ENCODE data around the gene CCDC33.

- TF ChIP-seq, protein P1, sequence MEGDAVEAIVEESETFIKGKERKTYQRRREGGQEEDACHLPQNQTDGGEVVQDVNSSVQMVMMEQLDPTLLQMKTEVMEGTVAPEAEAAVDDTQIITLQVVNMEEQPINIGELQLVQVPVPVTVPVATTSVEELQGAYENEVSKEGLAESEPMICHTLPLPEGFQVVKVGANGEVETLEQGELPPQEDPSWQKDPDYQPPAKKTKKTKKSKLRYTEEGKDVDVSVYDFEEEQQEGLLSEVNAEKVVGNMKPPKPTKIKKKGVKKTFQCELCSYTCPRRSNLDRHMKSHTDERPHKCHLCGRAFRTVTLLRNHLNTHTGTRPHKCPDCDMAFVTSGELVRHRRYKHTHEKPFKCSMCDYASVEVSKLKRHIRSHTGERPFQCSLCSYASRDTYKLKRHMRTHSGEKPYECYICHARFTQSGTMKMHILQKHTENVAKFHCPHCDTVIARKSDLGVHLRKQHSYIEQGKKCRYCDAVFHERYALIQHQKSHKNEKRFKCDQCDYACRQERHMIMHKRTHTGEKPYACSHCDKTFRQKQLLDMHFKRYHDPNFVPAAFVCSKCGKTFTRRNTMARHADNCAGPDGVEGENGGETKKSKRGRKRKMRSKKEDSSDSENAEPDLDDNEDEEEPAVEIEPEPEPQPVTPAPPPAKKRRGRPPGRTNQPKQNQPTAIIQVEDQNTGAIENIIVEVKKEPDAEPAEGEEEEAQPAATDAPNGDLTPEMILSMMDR (IDR thresholded peaks at IDR 0.05; ENCODE audit: low read length) = no peak
- TF ChIP-seq EZH2 (optimal IDR thresholded peaks at IDR 0.05; ENCODE audit: low read depth, low read length) (no peak), EZH2phosphoT487 (IDR thresholded peaks at IDR 0.05; ENCODE audit: low read length) (no peak)
These were observed 83.6 kb downstream of the CCDC33 start for GRCh38 chr15:74319596-74320351.
